ENCODE data around the gene SOSTDC1.
A peak's percentile ranks its signal among the peaks of the same experiment; 100 is the strongest.

The SOSTDC1 gene

GRCh38 chr7:16431646-16432424, 33.7 kb downstream of the SOSTDC1 start:
- TF ChIP-seq, protein P1, sequence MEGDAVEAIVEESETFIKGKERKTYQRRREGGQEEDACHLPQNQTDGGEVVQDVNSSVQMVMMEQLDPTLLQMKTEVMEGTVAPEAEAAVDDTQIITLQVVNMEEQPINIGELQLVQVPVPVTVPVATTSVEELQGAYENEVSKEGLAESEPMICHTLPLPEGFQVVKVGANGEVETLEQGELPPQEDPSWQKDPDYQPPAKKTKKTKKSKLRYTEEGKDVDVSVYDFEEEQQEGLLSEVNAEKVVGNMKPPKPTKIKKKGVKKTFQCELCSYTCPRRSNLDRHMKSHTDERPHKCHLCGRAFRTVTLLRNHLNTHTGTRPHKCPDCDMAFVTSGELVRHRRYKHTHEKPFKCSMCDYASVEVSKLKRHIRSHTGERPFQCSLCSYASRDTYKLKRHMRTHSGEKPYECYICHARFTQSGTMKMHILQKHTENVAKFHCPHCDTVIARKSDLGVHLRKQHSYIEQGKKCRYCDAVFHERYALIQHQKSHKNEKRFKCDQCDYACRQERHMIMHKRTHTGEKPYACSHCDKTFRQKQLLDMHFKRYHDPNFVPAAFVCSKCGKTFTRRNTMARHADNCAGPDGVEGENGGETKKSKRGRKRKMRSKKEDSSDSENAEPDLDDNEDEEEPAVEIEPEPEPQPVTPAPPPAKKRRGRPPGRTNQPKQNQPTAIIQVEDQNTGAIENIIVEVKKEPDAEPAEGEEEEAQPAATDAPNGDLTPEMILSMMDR (IDR thresholded peaks at IDR 0.05; ENCODE audit: insufficient read depth, low read length, poor library complexity, severe bottlenecking): peak; percentile 33
- DNase-seq (ENCODE audit: extremely low read depth, insufficient read length): no peak
- H3K36me3 ChIP-seq (ENCODE audit: control insufficient read depth, insufficient read depth, low read length): no peaks in the 10 kb centered on the region
- no peak overlapping the region for H3K4me3 ChIP-seq (replicated peaks; ENCODE audit: low read depth, low read length)
- no peaks in the 10 kb centered on the region for H3K27me3 ChIP-seq (replicated peaks; ENCODE audit: control insufficient read depth, insufficient read depth, low read length)

DNA sequence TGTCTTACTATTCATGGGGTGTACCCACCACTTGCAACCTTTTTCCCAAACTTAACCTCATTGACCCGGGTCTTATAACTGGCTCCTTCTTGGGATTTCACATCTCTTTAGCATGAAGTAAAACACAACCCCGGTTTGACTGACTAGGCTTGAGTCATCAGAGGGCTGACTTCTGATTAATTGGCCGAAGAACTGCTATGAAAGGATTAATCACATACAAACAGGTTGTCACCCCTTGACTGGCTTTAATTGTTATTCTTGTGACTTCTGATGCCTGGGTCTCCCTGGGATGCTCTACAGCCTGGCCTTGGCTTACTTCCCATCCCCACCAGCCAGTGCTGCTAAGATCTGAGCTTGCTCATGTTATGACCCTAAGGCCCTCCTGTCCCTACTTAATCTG, 35.4 kb downstream of the SOSTDC1 start:
- no peak overlapping the region for H3K4me3 ChIP-seq (replicated peaks; ENCODE audit: low read depth, low read length)
- H3K27me3 ChIP-seq (replicated peaks; ENCODE audit: control insufficient read depth, insufficient read depth, low read length): no peaks in the 10 kb centered on the region
- TF ChIP-seq, protein P1 (IDR thresholded peaks at IDR 0.05; ENCODE audit: insufficient read depth, low read length, poor library complexity, severe bottlenecking): no peak
- DNase-seq (ENCODE audit: extremely low read depth, insufficient read length): no peak
- no peaks in the 10 kb centered on the region for H3K36me3 ChIP-seq (ENCODE audit: control insufficient read depth, insufficient read depth, low read length)

- Histone ChIP-seq H3K36me3 (ENCODE audit: control insufficient read depth, insufficient read depth, low read length) (no peaks in the 10 kb centered on the region), H3K27me3 (replicated peaks; ENCODE audit: control insufficient read depth, insufficient read depth, low read length) (no peaks in the 10 kb centered on the region), H3K4me3 (replicated peaks; ENCODE audit: low read depth, low read length) (no peak overlapping the region)
- TF ChIP-seq, protein P1 (IDR thresholded peaks at IDR 0.05; ENCODE audit: insufficient read depth, low read length, poor library complexity, severe bottlenecking): no peak
- no peak for DNase-seq (ENCODE audit: extremely low read depth, insufficient read length)
Measured at GRCh38 chr7:16428672-16429071, 36.9 kb downstream of the SOSTDC1 start.

GRCh38 chr7:16428182-16428581, 37.4 kb downstream of the SOSTDC1 start:
- Histone ChIP-seq H3K36me3 (ENCODE audit: control insufficient read depth, insufficient read depth, low read length) (no peaks in the 10 kb centered on the region), H3K4me3 (replicated peaks; ENCODE audit: low read depth, low read length) (no peak overlapping the region), H3K27me3 (replicated peaks; ENCODE audit: control insufficient read depth, insufficient read depth, low read length) (no peaks in the 10 kb centered on the region)
- no peak for DNase-seq (ENCODE audit: extremely low read depth, insufficient read length)
- TF ChIP-seq, protein P1 (IDR thresholded peaks at IDR 0.05; ENCODE audit: insufficient read depth, low read length, poor library complexity, severe bottlenecking): no peak

- DNase-seq (ENCODE audit: extremely low read depth, insufficient read length): no peak
- TF ChIP-seq, protein P1 (IDR thresholded peaks at IDR 0.05; ENCODE audit: insufficient read depth, low read length, poor library complexity, severe bottlenecking): no peak
- Histone ChIP-seq H3K36me3 (ENCODE audit: control insufficient read depth, insufficient read depth, low read length) (no peaks in the 10 kb centered on the region), H3K4me3 (replicated peaks; ENCODE audit: low read depth, low read length) (no peak overlapping the region), H3K27me3 (replicated peaks; ENCODE audit: control insufficient read depth, insufficient read depth, low read length) (no peaks in the 10 kb centered on the region)
Measured at GRCh38 chr7:16423761-16424160, 41.8 kb downstream of the SOSTDC1 start.
